Activated naive CD8-positive, alpha-beta T cell treated with anti-CD3 and anti-CD28 coated beads for 36 hours (primary cell): ENCODE measurements around the gene PALD1. TPM values are rescaled to one million over a fixed set of nuclear protein-coding genes. Genes with fewer than 3 reads are reported as not detected.

Source experiments
- DNase-seq: peaks from one replicate; pipeline ENCODE4 v3.0.0; 2021
- H3K27ac Mint-ChIP-seq: one replicate; pipeline ENCODE4 v1.8.0; 2022; ENCODE audit warnings: mild to moderate bottlenecking, moderate library complexity, mixed read lengths
- H3K27me3 Mint-ChIP-seq: one replicate; pipeline ENCODE4 v1.8.0; 2022; ENCODE audit warnings: mild to moderate bottlenecking, mixed read lengths
- H3K36me3 Mint-ChIP-seq: one replicate; pipeline ENCODE4 v1.8.0; 2021; ENCODE audit warnings: mild to moderate bottlenecking, mixed read lengths
- H3K4me1 Mint-ChIP-seq: one replicate; pipeline ENCODE4 v1.8.0; 2021; ENCODE audit warnings: mixed read lengths
- H3K4me3 Mint-ChIP-seq: one replicate; pipeline ENCODE4 v1.8.0; 2022; ENCODE audit warnings: mild to moderate bottlenecking, moderate library complexity, mixed read lengths
- H3K9me3 Mint-ChIP-seq: one replicate; pipeline ENCODE4 v1.8.0; 2022; ENCODE audit warnings: mixed read lengths
- total RNA-seq, 2 experiments: library from RNA; stranded (reverse); gene quantifications; one replicate each; pipeline ENCODE4 v1.2.3, GENCODE V29; 2021

PALD1 gene
- total RNA-seq, 2 experiments from 2014 or later = 2.7 to 3.1 TPM

DNA sequence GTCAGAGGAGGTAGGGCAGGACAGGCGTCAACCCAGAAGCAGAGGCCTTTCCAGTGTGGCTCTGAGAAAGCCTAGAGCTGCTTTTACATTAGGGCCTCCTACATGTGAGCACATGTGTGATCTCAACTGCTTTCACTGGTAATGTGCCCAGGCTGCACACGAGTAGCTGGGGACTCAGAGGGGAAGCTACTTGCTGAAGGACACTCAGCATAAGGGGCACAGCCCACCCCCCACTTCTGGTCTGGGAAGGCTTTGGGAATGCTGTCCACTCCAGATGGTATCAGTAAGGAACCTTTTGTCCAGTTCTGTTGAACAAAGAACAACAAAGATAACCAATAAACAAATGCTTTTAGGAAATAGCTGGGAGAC, 105.1 kb downstream of the PALD1 start:
- peaks cover 2% of the 10 kb centered on the region for H3K36me3 Mint-ChIP-seq
- no peak overlapping the region for H3K4me3 Mint-ChIP-seq
- H3K27me3 Mint-ChIP-seq = no peaks in the 10 kb centered on the region
- H3K4me1 Mint-ChIP-seq = peaks cover 42% of the 10 kb centered on the region
- peaks cover 2% of the 10 kb centered on the region for H3K9me3 Mint-ChIP-seq
- H3K27ac Mint-ChIP-seq = no peak overlapping the region
- no peak for DNase-seq

DNA sequence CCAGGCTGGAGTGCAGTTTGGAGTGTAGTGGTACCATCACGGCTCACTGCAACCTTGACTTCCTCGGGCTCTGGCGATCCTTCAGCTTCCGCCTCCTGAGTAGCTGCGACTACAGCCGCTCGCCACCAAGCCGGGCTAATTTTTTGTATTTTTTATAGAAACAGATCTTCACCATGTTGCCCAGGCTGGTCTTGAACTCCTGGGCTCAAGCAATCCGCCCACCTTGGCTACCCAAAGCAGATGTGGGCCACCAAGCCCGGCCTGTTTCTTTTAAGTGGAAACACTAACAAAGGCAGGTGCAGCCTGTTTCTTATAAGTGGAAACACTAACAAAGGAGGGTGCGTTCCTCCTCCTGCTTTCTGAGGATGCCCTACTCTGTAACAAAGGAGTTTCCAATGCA, 105.8 kb downstream of the PALD1 start:
- DNase-seq = no peak
- no peak overlapping the region for H3K27ac Mint-ChIP-seq
- no peaks in the 10 kb centered on the region for H3K27me3 Mint-ChIP-seq
- no peak overlapping the region for H3K4me3 Mint-ChIP-seq
- H3K4me1 Mint-ChIP-seq = peaks cover 40% of the 10 kb centered on the region
- H3K36me3 Mint-ChIP-seq = peaks cover 2% of the 10 kb centered on the region
- H3K9me3 Mint-ChIP-seq = peaks cover 2% of the 10 kb centered on the region

DNA sequence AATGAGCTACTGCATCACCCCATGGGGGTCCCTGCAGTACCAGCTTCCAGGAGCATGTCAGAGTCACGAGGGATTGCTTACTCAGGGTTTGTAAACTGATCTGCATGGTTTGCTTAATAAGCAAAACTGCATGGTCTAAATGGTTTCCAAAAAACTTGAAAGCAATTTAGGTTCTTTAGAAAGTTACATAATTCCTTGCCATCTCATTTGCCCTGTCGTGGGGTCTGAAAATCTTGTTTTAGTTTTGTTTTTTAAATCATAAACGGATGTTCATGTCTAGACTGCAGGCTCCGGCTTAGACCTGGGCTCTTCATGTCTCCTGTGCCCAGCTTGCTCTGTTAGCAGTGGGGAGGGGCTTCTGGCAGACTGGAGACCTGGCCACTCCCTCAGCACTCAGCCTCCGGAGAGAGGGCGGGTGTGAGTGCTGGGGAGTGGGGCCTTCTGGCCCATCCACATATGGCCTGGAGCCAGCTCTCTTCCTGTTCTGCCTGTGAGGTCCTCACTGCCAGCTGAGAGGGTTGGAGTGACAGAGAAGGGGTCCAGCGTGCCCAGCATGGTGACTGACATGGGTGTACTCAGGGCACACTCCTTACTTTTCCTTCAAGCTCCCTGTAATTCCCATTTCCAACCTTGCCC, 106.5 kb downstream of the PALD1 start:
- Mint-ChIP-seq H3K36me3 (no peaks in the 10 kb centered on the region), H3K4me3 (no peak overlapping the region), H3K27ac (no peak overlapping the region), H3K4me1 (peaks cover 33% of the 10 kb centered on the region), H3K9me3 (no peaks in the 10 kb centered on the region), H3K27me3 (no peaks in the 10 kb centered on the region)
- no peak for DNase-seq

DNA sequence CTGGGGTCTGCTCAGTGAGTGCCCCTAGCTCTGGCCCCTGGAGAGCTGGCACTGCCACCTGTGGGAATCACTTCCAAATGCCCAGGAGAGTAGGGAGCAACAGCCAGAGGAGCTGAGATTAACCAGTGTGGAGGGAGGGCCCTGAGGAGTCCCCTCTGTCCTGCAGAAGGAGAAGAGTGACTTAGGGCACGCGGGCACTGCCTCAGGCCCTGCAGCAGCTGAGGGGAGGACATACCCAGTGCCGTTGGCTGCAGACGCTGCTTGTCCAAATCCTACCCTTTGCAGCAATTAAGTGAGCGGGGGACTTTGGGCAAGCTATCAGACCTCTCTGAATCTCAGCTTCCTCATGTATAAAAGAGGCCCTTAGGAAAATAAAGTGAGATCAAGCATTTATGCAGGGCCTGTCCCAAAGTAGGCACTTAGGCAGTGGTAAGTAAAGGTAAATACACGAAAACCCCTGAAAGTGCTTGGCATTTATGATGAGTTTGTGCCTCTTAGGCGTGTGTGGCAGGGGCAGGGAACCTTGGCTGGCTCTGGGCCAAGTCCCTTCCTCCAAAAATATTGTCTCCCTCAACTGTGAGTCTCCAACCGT, 107.1 kb downstream of the PALD1 start:
- no peaks in the 10 kb centered on the region for H3K27me3 Mint-ChIP-seq
- peaks cover 31% of the 10 kb centered on the region for H3K4me1 Mint-ChIP-seq
- H3K9me3 Mint-ChIP-seq = no peaks in the 10 kb centered on the region
- no peak overlapping the region for H3K4me3 Mint-ChIP-seq
- DNase-seq = no peak
- no peaks in the 10 kb centered on the region for H3K36me3 Mint-ChIP-seq
- no peak overlapping the region for H3K27ac Mint-ChIP-seq

DNA sequence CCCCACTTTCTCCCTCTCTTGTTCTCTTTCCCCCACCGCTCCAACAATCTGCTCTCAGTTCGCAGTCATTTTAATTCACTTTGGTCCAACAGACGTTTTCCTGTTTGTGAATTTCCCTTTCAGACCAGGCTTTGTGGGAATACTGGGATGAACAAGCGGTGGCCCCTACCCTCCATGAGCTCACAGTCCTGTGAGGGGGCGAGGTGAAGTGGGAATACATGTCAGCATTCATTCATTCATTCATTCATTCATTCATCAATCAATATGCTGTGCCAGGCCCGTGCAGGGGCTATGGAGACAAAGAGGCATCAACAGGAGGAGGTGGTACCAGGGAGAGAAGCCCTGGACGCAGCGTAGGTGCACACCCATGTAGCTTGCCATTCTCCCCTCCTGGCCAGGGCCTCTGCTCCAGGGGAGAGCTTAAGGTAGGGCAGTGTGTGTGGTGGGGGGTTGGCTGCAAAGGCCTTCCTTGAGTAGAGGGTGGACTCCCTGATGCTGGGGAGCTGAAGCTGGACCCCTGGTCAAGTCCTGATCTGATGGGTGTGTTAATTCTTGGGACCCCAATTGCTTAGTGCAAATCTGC, 107.9 kb downstream of the PALD1 start:
- Mint-ChIP-seq H3K27me3 (no peaks in the 10 kb centered on the region), H3K4me3 (no peak overlapping the region), H3K27ac (peak overlapping the region; percentile 80), H3K36me3 (no peaks in the 10 kb centered on the region), H3K4me1 (peaks cover 31% of the 10 kb centered on the region), H3K9me3 (no peaks in the 10 kb centered on the region)
- no peak for DNase-seq

DNA sequence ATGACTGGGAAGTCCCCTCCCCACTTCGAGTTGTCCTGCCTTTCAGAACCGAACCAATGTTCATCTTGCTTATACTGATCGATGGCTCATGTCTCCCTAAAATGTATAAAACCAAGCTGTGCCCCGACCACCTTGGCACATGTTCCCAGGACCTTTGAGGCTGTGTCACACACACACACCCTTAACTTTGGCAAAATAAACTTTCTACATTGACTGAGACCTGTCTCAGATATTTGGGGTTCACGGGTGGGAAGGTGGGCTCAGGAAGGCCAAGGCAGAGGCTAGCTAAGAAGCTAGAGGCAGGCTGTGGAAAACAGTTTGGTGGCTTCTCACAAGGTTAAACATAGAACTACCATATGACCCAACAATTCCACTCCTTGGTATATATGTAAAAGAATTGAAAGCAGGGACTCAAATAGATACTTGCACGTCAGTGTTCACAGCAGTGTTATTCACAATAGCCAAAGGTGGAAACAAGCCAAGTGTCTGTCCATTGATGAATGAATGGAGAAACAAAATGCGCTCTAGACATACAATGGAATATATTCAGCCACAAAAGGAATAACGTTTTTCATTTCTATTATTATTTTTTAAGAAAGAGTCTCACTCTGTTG, 108.6 kb downstream of the PALD1 start:
- peaks cover 32% of the 10 kb centered on the region for H3K4me1 Mint-ChIP-seq
- no peak for DNase-seq
- H3K27me3 Mint-ChIP-seq = no peaks in the 10 kb centered on the region
- peak overlapping the region; percentile 80 for H3K27ac Mint-ChIP-seq
- H3K4me3 Mint-ChIP-seq = no peak overlapping the region
- H3K36me3 Mint-ChIP-seq = no peaks in the 10 kb centered on the region
- H3K9me3 Mint-ChIP-seq = no peaks in the 10 kb centered on the region

DNA sequence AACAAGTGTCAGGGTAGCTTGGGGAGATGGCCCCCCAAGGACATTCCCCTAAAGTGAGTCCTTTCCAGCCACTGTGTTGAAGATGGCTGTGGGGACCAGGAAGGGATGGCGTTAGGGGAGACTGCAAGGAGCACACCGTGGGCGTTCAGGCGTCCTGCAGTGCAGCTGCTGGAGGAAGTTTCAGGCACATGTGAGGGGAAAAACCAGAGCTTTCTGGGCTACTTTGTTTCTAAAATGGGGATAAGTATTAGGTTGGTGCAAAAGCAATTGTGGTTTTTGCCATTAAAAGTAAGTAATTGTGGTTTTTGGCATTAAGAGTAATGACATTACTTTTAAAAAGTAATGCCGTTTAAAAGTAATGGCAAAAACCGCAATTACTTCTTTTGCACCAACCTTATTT, 109.7 kb downstream of the PALD1 start:
- no peak overlapping the region for H3K27ac Mint-ChIP-seq
- H3K4me3 Mint-ChIP-seq = no peak overlapping the region
- peaks cover 40% of the 10 kb centered on the region for H3K4me1 Mint-ChIP-seq
- peaks cover 2% of the 10 kb centered on the region for H3K36me3 Mint-ChIP-seq
- H3K27me3 Mint-ChIP-seq = no peaks in the 10 kb centered on the region
- no peaks in the 10 kb centered on the region for H3K9me3 Mint-ChIP-seq
- no peak for DNase-seq

DNA sequence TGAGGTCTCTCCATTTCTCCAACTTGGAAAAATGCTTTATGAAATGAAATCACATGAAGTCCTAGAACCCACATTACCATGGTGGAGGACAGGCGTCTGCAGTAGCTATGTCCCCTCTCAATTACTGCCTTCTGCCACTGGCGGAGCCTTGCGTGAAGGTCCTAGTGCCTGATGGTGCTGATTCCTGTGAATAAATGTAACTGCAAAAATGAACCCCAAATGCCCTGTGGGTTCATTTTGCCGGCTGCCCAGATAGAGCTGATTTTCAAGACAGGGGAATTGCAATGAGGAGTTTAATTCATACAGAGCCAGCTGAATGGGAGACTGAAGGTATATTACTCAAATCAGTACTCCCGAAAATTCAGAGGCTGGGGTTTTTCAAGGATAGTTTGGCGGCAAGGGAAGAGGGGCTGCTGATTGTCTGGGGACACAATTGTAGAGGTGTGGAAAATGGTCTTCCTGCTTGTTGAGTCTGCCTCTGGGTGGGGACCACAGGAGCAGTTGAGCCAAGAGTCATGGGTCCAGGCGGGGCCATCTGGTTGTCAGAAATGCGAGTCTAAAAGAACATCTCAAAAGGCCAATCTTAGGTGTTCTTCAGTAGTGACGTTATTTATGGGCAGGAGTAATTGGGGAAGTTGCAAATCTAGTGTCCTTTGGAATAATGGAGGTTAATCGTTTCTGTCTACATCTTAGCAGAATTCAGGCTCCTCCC, 110.4 kb downstream of the PALD1 start:
- Mint-ChIP-seq H3K9me3 (no peaks in the 10 kb centered on the region), H3K4me3 (no peak overlapping the region), H3K4me1 (peaks cover 40% of the 10 kb centered on the region), H3K27me3 (no peaks in the 10 kb centered on the region), H3K27ac (no peak overlapping the region), H3K36me3 (peaks cover 2% of the 10 kb centered on the region)
- no peak for DNase-seq

DNA sequence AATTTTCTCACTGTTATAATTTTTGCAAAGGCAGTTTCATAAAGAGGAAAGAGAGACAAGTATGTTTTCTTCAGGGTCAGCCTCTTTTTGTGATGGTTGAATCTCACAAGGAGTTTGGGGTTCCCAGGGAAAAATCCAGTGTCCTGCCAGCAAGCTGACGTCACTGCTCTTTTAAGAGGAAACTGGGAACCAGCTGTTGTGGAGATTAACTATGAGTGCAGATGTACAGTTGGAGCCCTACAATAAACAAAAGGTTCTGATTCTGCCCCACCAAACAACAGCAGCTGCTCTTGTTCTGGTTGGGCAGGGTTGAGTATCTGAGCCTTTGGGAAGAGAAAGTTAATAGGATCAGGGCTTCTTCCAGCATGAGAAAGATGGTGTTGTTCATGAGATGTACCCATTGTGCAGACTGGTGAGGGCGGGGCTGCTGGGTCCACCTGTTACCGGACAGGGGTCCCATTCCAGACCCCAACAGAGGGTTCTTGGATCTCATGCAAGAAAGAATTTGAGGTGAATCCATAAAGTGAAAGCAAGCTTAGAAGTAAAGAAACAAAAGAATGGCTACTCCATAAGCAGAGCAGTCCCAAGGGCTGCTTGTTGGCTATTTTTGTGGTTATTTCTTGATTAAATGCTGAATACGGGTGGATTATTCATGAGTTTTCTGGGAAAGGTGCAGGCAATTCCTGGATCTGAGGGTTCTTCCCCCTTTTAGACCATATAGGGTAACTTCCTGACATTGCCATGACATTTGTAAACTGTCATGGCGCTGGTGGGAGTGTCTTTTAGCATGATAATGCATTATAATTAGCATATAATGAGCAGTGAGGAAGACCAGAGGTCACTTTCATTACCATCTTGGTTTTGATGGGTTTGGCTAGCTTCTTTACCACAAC, 111.4 kb downstream of the PALD1 start:
- H3K4me3 Mint-ChIP-seq = no peak overlapping the region
- no peak overlapping the region for H3K27ac Mint-ChIP-seq
- peaks cover 41% of the 10 kb centered on the region for H3K4me1 Mint-ChIP-seq
- H3K27me3 Mint-ChIP-seq = no peaks in the 10 kb centered on the region
- H3K36me3 Mint-ChIP-seq = peaks cover 2% of the 10 kb centered on the region
- DNase-seq = no peak
- no peaks in the 10 kb centered on the region for H3K9me3 Mint-ChIP-seq

DNA sequence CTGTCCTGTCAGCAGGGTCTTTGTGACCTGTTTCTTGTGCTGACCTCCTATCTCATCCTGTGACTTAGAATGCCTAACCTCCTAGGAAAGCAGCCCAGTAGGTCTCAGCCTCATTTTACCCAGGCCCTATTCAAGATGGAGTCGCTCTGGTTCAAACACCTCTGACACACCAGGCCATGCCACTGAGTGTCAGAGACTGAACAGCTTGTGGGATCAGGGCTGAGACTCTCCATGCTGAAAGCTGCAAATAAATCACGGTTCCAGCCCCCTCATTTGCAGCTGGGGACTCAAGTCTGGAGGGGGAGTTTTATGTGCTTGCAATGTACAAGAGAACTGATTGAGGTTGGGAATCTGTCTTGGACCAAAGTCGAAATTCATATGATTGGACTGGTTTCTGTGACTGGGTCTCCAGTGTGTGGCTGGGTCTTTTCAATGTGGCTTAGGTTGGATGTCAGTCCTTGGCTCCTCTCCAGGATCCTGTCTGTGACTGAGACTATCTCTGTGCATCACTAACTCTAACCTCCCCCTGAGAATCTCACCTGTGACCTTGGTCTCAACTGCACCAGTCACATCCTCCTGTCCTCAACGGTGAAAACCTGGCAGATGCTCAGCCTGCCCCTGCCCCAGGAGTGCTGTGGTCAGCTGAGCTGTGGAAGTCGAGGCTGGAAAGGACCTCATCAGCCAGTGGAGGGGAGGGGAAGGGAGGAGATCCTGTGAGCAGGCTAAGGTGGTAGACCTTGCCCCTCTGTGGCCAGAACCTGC, 112.3 kb downstream of the PALD1 start:
- no peak overlapping the region for H3K27ac Mint-ChIP-seq
- DNase-seq = no peak
- no peaks in the 10 kb centered on the region for H3K27me3 Mint-ChIP-seq
- peaks cover 37% of the 10 kb centered on the region for H3K4me1 Mint-ChIP-seq
- no peak overlapping the region for H3K4me3 Mint-ChIP-seq
- no peaks in the 10 kb centered on the region for H3K9me3 Mint-ChIP-seq
- peaks cover 2% of the 10 kb centered on the region for H3K36me3 Mint-ChIP-seq

DNA sequence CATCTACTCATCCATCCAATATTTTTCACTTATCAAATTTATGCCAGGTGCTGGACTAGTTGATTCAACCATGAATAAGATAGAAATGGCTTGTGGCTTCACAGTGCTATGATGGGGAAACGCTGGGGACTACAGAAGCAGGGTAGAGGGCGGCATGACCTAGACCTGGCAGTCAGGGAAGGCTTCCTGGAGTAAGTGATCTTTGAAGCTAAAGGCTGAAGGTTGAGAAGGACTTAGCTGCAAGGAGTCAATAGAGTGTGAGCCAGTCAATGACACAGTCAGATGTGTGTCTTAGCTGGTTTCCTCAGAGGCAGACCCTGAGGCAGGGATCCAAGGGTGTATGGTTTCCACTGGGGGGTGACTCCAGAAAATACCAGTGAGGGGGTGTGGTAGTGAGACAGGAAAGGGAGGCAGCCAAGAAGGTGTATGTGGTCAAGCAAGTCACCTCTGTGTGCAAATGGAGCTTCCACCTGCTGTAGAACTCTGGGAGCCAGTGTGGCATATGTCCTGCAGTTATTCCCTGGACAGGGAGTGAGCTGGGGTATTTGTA, 113.7 kb downstream of the PALD1 start:
- no peak for DNase-seq
- Mint-ChIP-seq H3K4me3 (no peak overlapping the region), H3K27me3 (no peaks in the 10 kb centered on the region), H3K4me1 (peaks cover 39% of the 10 kb centered on the region), H3K27ac (no peak overlapping the region), H3K36me3 (peaks cover 16% of the 10 kb centered on the region), H3K9me3 (no peaks in the 10 kb centered on the region)

DNA sequence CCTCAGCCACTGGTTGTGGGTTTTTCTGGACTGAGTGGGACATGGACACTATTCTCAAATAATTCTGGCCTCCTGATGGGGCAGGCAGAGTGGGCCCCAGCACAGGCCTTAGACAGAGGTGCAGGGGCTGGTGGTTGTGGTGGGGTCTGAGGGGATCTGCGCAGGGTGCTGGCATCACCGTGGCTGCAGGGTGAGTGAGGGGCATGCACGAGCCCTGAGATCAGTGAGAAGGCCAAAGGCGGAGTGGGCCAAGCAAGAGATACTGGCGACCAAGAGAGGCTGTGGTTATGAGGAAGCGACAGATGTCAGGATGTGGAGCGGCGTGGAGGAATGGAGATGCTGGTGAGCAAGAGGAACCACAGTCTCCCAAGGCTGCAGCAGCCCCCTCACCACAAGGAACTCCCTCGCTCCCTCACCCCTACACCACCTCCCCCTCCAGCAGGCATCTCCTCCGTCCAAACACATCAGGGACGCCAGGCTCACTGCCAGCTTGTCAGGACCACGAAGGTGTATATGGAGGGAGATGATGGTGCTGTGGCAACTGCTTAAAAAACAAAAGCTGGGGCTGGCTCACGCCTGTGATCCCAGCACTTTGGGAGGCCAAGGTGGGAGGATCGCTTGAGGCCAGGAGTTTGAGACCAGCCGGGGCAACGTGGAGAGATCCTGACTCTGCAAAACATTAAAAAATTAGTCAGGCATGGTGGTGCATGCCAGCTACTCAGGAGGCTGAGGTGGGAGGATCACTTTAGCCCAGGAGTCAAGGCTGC, 114.4 kb downstream of the PALD1 start:
- DNase-seq = no peak
- H3K4me1 Mint-ChIP-seq = peaks cover 42% of the 10 kb centered on the region
- no peak overlapping the region for H3K27ac Mint-ChIP-seq
- H3K4me3 Mint-ChIP-seq = no peak overlapping the region
- no peaks in the 10 kb centered on the region for H3K9me3 Mint-ChIP-seq
- peaks cover 22% of the 10 kb centered on the region for H3K36me3 Mint-ChIP-seq
- H3K27me3 Mint-ChIP-seq = no peaks in the 10 kb centered on the region

DNA sequence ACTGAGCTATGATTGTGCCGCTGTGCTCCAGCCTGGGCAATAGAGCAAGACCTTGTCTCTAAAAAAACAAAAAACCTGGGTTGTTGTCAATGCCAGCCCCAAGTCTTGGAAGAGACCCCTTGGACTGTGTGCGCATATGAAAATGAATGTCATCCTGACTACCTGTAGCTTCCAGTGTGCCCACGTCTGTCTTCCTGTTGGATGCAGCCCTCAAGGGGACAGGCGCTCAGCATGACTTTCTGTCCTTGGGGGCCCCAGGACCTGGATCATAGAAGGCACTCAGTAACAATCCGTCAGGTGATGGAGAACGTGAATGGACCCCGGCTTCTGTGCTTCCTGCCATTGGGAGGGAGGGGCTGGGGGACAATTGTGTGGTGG, 114.9 kb downstream of the PALD1 start:
- Mint-ChIP-seq H3K4me1 (peaks cover 38% of the 10 kb centered on the region), H3K36me3 (peaks cover 25% of the 10 kb centered on the region), H3K27me3 (no peaks in the 10 kb centered on the region), H3K9me3 (no peaks in the 10 kb centered on the region), H3K4me3 (no peak overlapping the region), H3K27ac (no peak overlapping the region)
- DNase-seq = no peak
